SK-N-SH (cell line): Measurements from ENCODE around the gene FNTB. TPM values are rescaled to one million over a fixed set of nuclear protein-coding genes. Genes with fewer than 3 reads are reported as not detected.

Experiments
- CTCF ChIA-PET: fragments of 300-600, 350-600 bp; formaldehyde crosslinking; extraction: SDS; loops from one replicate; lab custom pipeline; 2021; lab: Yijun Ruan, JAX
- POLR2A ChIA-PET: fragments of 350-600 bp; sonication (Branson Sonifier 250); formaldehyde crosslinking; extraction: SDS; loops from one replicate; lab custom pipeline; 2020; ENCODE audit warnings: antibody characterized with exemption, inconsistent platforms; lab: Yijun Ruan, JAX
- DNase-seq: peaks from one replicate; pipeline ENCODE4 v3.0.0; 2012
- H2AFZ ChIP-seq: fragments of 200-600 bp; sonication (generic); 2 replicates; pipeline ENCODE4 v1.8.1; 2016; ENCODE audit warnings: antibody characterized with exemption, mild to moderate bottlenecking, low read depth
- H3F3A ChIP-seq: fragments of 200-600 bp; sonication (generic); replicated peaks from 2 replicates; pipeline ENCODE3; 2016; ENCODE audit warnings: antibody characterized with exemption, mild to moderate bottlenecking; ENCODE audit not compliant: insufficient read depth
- H3K27ac ChIP-seq, 2 experiments: fragments of 200-500 bp in 1 of 2; fragments of 200-600 bp in 1 of 2; sonication (Bioruptor generic) in 1 of 2; sonication (generic), shearing (Covaris generic) in 1 of 2; 2 replicates each; pipeline versions ENCODE4 v1.5.1 to v1.6.1; 2014 to 2016; ENCODE audit warnings: low read depth in 2 of 2, inconsistent platforms in 1 of 2, low read length in 1 of 2, mild to moderate bottlenecking in 1 of 2, mixed read lengths in 1 of 2
- H3K27me3 ChIP-seq: fragments of 200-600 bp; sonication (generic), shearing (Covaris generic); 2 replicates; pipeline ENCODE4 v1.6.1; 2016; ENCODE audit warnings: mixed run types; ENCODE audit not compliant: insufficient read depth
- H3K36me3 ChIP-seq, 2 experiments: fragments of 200-500 bp in 1 of 2; fragments of 200-600 bp in 1 of 2; sonication (Bioruptor generic) in 1 of 2; sonication (generic) in 1 of 2; replicated peaks in 1 of 2; 2 replicates each; pipeline versions ENCODE3 to v1.5.1; 2014 to 2016; ENCODE audit warnings: low read length in 1 of 2, mild to moderate bottlenecking in 1 of 2; ENCODE audit not compliant: insufficient read depth in 2 of 2, control insufficient read depth in 1 of 2
- H3K4me1 ChIP-seq, 2 experiments: fragments of 200-500 bp in 1 of 2; fragments of 200-600 bp in 1 of 2; sonication (Bioruptor generic) in 1 of 2; sonication (generic), shearing (Covaris generic) in 1 of 2; 2 replicates each; pipeline versions ENCODE4 v1.5.1 to v1.6.1; 2014 to 2016; ENCODE audit warnings: low read depth in 1 of 2, low read length in 1 of 2, mixed run types in 1 of 2; ENCODE audit not compliant: insufficient read depth in 2 of 2, control insufficient read depth in 1 of 2
- H3K4me2 ChIP-seq: fragments of 200-600 bp; sonication (generic), shearing (Covaris generic); 2 replicates; pipeline ENCODE4 v1.6.1; 2017; ENCODE audit warnings: mixed run types
- H3K4me3 ChIP-seq, 2 experiments: fragments of 200-500 bp in 1 of 2; fragments of 200-600 bp in 1 of 2; sonication (Bioruptor generic) in 1 of 2; sonication (generic), shearing (Covaris generic) in 1 of 2; 2 replicates each; pipeline versions ENCODE4 v1.5.1 to v1.8.1; 2014 to 2016; ENCODE audit warnings: low read depth in 2 of 2, inconsistent platforms in 1 of 2, low read length in 1 of 2, mild to moderate bottlenecking in 1 of 2, mixed read lengths in 1 of 2, moderate library complexity in 1 of 2
- H3K79me2 ChIP-seq: fragments of 200-600 bp; sonication (generic); 2 replicates; pipeline ENCODE4 v1.8.1; 2017; ENCODE audit warnings: mild to moderate bottlenecking; ENCODE audit not compliant: insufficient read depth
- H3K9ac ChIP-seq: fragments of 200-600 bp; sonication (generic); 2 replicates; pipeline ENCODE4 v1.6.1; 2017; ENCODE audit warnings: mixed run types
- H3K9me2 ChIP-seq: fragments of 200-600 bp; sonication (generic); 2 replicates; pipeline ENCODE4 v1.6.1; 2017; ENCODE audit warnings: mixed run types
- H3K9me3 ChIP-seq: fragments of 200-600 bp; sonication (generic); 2 replicates; pipeline ENCODE4 v1.6.1; 2017; ENCODE audit warnings: mixed run types, mild to moderate bottlenecking, moderate library complexity
- H4K20me1 ChIP-seq: fragments of 200-600 bp; sonication (generic); 2 replicates; pipeline ENCODE4 v1.6.1; 2017; ENCODE audit warnings: mild to moderate bottlenecking, mixed run types; ENCODE audit not compliant: insufficient read depth
- CHD2 ChIP-seq: fragments of 150-350 bp; IDR thresholded peaks from 2 replicates; pipeline ENCODE4 v1.6.1; 2018; ENCODE audit warnings: low read length; ENCODE audit not compliant: partially characterized antibody
- ELF1 ChIP-seq: IDR thresholded peaks from 2 replicates; pipeline ENCODE4 v1.4.0; 2012
- EZH2phosphoT487 ChIP-seq: fragments of 200-600 bp; sonication (generic); IDR thresholded peaks from 2 replicates; pipeline ENCODE4 v1.6.1; 2017; ENCODE audit warnings: low read depth, mixed run types, mild to moderate bottlenecking, antibody characterized with exemption, moderate library complexity, borderline replicate concordance
- FOSL2 ChIP-seq: IDR thresholded peaks from 2 replicates; pipeline ENCODE4 v1.4.0; 2012; ENCODE audit warnings: low read depth, mild to moderate bottlenecking, moderate library complexity, borderline replicate concordance
- GABPA ChIP-seq: IDR thresholded peaks from 2 replicates; pipeline ENCODE4 v1.4.0; 2012; ENCODE audit warnings: low read depth, mild to moderate bottlenecking
- GATA2 ChIP-seq: sonication (generic); formaldehyde crosslinking; IDR thresholded peaks from 2 replicates; pipeline ENCODE4 v1.5.0; 2020; ENCODE audit warnings: mild to moderate bottlenecking, missing genetic modification reagents
- MXI1 ChIP-seq: IDR thresholded peaks from 2 replicates; pipeline ENCODE4 v1.6.1; 2012; ENCODE audit warnings: mild to moderate bottlenecking, low read depth, low read length, improper control_type of control experiment
- RAD21 ChIP-seq: IDR thresholded peaks from 2 replicates; pipeline ENCODE4 v1.6.1; 2012; ENCODE audit warnings: mild to moderate bottlenecking, low read length
- REST ChIP-seq: IDR thresholded peaks from 2 replicates; pipeline ENCODE4 v1.6.1; 2012; ENCODE audit warnings: mild to moderate bottlenecking, low read depth, low read length, moderate library complexity
- RXRA ChIP-seq: IDR thresholded peaks from 2 replicates; pipeline ENCODE4 v1.4.0; 2012; ENCODE audit warnings: low read depth, mild to moderate bottlenecking, borderline replicate concordance
- SIN3A ChIP-seq: IDR thresholded peaks from 2 replicates; pipeline ENCODE4 v1.6.1; 2012; ENCODE audit warnings: low read depth, mild to moderate bottlenecking, low read length, moderate library complexity, borderline replicate concordance
- SMC3 ChIP-seq: IDR thresholded peaks from 2 replicates; pipeline ENCODE4 v1.6.1; 2012; ENCODE audit warnings: low read depth, low read length, improper control_type of control experiment
- TAF1 ChIP-seq: IDR thresholded peaks from 2 replicates; pipeline ENCODE4 v1.6.1; 2012; ENCODE audit warnings: low read depth, mild to moderate bottlenecking, low read length, moderate library complexity, borderline replicate concordance
- TCF12 ChIP-seq: IDR thresholded peaks from 2 replicates; pipeline ENCODE4 v1.4.0; 2012
- TEAD4 ChIP-seq: IDR thresholded peaks from 2 replicates; pipeline ENCODE4 v1.4.0; 2012; ENCODE audit warnings: mild to moderate bottlenecking, borderline replicate concordance; ENCODE audit not compliant: insufficient read depth
- YY1 ChIP-seq: IDR thresholded peaks from 2 replicates; pipeline ENCODE4 v1.4.0; 2012; ENCODE audit warnings: low read depth, mild to moderate bottlenecking
- WGBS: methylation state at CpG from one replicate; pipeline ENCODE4 v1.1.6; 2017; ENCODE audit warnings: low lambda C conversion rate; 5-methylcytosine and 5-hydroxymethylcytosine counted together
- polyA plus RNA-seq, 3 experiments: library from polyadenylated mRNA; depleted of rRNA; stranded (reverse); fragments of >200 nt; gene quantifications; 2 replicates each; pipeline ENCODE4 v1.2.3, GENCODE V29; 2012
- TF ChIP-seq, protein P1 (sequence below): fragments of 200-600 bp; sonication (generic); IDR thresholded peaks from 2 replicates; pipeline ENCODE4 v1.6.1; 2017; ENCODE audit warnings: antibody characterized with exemption, mild to moderate bottlenecking, moderate library complexity
- TF ChIP-seq, protein P2 (sequence below): IDR thresholded peaks from 2 replicates; pipeline ENCODE4 v1.4.0; 2012; ENCODE audit warnings: low read depth, borderline replicate concordance

Gene FNTB
- polyA plus RNA-seq, 1 of the 3 experiments (the other 2 are of a cell fraction), result 18.4 TPM

DNA sequence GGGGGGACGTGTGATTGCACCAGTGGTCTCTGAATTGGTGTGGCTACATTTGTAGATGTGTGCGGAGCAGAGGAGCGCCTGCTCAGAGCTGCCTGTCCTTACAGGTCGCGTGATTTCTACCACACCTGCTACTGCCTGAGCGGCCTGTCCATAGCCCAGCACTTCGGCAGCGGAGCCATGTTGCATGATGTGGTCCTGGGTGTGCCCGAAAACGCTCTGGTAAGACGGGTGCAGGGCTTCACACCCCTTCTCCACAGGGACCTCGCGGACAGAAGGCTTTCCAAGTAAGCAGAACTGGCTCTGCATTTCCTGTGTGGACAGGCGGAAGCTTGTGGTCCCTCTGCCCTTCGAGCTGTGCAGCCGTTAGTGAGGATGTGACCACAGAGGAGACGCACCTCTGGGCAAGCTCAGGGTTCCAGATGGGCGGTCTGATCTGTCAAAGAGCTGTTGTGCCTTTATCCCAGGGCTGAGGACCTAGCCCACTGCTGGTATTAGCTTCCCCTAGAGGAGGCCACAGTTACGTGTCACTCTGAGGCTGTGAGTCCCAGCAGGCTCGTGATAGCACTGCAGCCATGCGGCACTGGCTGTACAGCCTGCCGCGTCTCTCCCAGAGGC is 67.9 kb downstream of the FNTB start:
- H2AFZ ChIP-seq, result no peak overlapping the region
- ChIA-PET CTCF (no interaction called here), POLR2A (no interaction called here)
- no peak overlapping the region for H3K27ac ChIP-seq
- no peaks in the 10 kb centered on the region for H3F3A ChIP-seq
- TF ChIP-seq TEAD4 (no peak), CHD2 (no peak), REST (no peak), TCF12 (no peak), GABPA (no peak), TAF1 (no peak), FOSL2 (no peak), MXI1 (no peak), SIN3A (no peak), YY1 (no peak), SMC3 (no peak), ELF1 (no peak), GATA2 (no peak), RAD21 (no peak), EZH2phosphoT487 (no peak), RXRA (no peak)
- TF ChIP-seq, protein P1, sequence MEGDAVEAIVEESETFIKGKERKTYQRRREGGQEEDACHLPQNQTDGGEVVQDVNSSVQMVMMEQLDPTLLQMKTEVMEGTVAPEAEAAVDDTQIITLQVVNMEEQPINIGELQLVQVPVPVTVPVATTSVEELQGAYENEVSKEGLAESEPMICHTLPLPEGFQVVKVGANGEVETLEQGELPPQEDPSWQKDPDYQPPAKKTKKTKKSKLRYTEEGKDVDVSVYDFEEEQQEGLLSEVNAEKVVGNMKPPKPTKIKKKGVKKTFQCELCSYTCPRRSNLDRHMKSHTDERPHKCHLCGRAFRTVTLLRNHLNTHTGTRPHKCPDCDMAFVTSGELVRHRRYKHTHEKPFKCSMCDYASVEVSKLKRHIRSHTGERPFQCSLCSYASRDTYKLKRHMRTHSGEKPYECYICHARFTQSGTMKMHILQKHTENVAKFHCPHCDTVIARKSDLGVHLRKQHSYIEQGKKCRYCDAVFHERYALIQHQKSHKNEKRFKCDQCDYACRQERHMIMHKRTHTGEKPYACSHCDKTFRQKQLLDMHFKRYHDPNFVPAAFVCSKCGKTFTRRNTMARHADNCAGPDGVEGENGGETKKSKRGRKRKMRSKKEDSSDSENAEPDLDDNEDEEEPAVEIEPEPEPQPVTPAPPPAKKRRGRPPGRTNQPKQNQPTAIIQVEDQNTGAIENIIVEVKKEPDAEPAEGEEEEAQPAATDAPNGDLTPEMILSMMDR, result no peak
- TF ChIP-seq, protein P2, sequence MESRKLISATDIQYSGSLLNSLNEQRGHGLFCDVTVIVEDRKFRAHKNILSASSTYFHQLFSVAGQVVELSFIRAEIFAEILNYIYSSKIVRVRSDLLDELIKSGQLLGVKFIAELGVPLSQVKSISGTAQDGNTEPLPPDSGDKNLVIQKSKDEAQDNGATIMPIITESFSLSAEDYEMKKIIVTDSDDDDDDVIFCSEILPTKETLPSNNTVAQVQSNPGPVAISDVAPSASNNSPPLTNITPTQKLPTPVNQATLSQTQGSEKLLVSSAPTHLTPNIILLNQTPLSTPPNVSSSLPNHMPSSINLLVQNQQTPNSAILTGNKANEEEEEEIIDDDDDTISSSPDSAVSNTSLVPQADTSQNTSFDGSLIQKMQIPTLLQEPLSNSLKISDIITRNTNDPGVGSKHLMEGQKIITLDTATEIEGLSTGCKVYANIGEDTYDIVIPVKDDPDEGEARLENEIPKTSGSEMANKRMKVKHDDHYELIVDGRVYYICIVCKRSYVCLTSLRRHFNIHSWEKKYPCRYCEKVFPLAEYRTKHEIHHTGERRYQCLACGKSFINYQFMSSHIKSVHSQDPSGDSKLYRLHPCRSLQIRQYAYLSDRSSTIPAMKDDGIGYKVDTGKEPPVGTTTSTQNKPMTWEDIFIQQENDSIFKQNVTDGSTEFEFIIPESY, result no peak
- H3K79me2 ChIP-seq, result no peaks in the 10 kb centered on the region
- WGBS, result 100% methylated on average over 13 of the region's 23 CpGs
- no peaks in the 10 kb centered on the region for H3K4me1 ChIP-seq
- H3K4me3 ChIP-seq, result no peak overlapping the region
- H3K9me3 ChIP-seq, result no peaks in the 10 kb centered on the region
- H3K4me2 ChIP-seq, result no peak overlapping the region
- no peaks in the 10 kb centered on the region for H3K9me2 ChIP-seq
- H4K20me1 ChIP-seq, result no peaks in the 10 kb centered on the region
- no peaks in the 10 kb centered on the region for H3K27me3 ChIP-seq
- H3K36me3 ChIP-seq, result peaks cover 6 to 18% of the 10 kb centered on the region in 2 experiments
- no peak for DNase-seq
- no peak overlapping the region for H3K9ac ChIP-seq
